Bronchial epithelial cell (primary cell): Measurements from ENCODE around the gene WDR74. TPM values are rescaled to one million over a fixed set of nuclear protein-coding genes. Genes with fewer than 3 reads are reported as not detected.

Source experiments
- DNase-seq: peaks from one replicate; pipeline ENCODE4 v3.0.0-alpha.2; 2010; ENCODE audit warnings: low read depth
- FAIRE-seq: peaks from 2 replicates; lab custom pipeline; 2011; peaks lifted over from hg19 to GRCh38; lab: Jason Lieb, UNC
- H3K27me3 ChIP-seq: 2 replicates; pipeline ENCODE4 v1.5.1; 2011; ENCODE audit warnings: low read length; ENCODE audit not compliant: control insufficient read depth, insufficient read depth
- H3K36me3 ChIP-seq: 2 replicates; pipeline ENCODE4 v1.5.1; 2011; ENCODE audit warnings: low read length; ENCODE audit not compliant: control insufficient read depth, insufficient read depth
- H3K4me3 ChIP-seq: 2 replicates; pipeline ENCODE4 v1.5.1; 2011; ENCODE audit warnings: mild to moderate bottlenecking, low read depth, low read length, control low read depth
- CTCF ChIP-seq: IDR thresholded peaks from 2 replicates; pipeline ENCODE4 v1.5.1; 2011; ENCODE audit warnings: mild to moderate bottlenecking, moderate library complexity, low read length, control low read depth, inconsistent platforms; ENCODE audit not compliant: insufficient read depth, severe bottlenecking
- total RNA-seq: library from RNA; depleted of rRNA; stranded (reverse); fragments of >200 nt; gene quantifications from 2 replicates; pipeline ENCODE4 v1.2.1, GENCODE V29; 2014

Gene WDR74
- total RNA-seq, 1 donor from 2014 or later = 113 TPM

GRCh38 chr11:62879235-62879978 lies 40.0 kb upstream of the WDR74 start:
- H3K27me3 ChIP-seq = no peaks in the 10 kb centered on the region
- no peak for TF ChIP-seq CTCF
- no peak for DNase-seq
- H3K4me3 ChIP-seq = no peak overlapping the region
- peaks cover 21% of the 10 kb centered on the region for H3K36me3 ChIP-seq
- FAIRE-seq = no peak

GRCh38 chr11:62876712-62877111 lies 37.3 kb upstream of the WDR74 start:
- H3K27me3 ChIP-seq = no peaks in the 10 kb centered on the region
- no peak overlapping the region for H3K4me3 ChIP-seq
- no peak for FAIRE-seq
- no peak for TF ChIP-seq CTCF
- DNase-seq = peak; percentile 70
- peaks cover 3% of the 10 kb centered on the region for H3K36me3 ChIP-seq

GRCh38 chr11:62875698-62876478 lies 36.5 kb upstream of the WDR74 start:
- Histone ChIP-seq H3K4me3 (no peak overlapping the region), H3K27me3 (no peaks in the 10 kb centered on the region), H3K36me3 (peaks cover 3% of the 10 kb centered on the region)
- no peak for FAIRE-seq
- no peak for TF ChIP-seq CTCF
- no peak for DNase-seq

- FAIRE-seq (no peak), DNase-seq (no peak)
- H3K27me3 ChIP-seq = no peaks in the 10 kb centered on the region
- no peak overlapping the region for H3K4me3 ChIP-seq
- H3K36me3 ChIP-seq = peaks cover 3% of the 10 kb centered on the region
- no peak for TF ChIP-seq CTCF
Observed at GRCh38 chr11:62874851-62875250, 35.5 kb upstream of the WDR74 start.

GRCh38 chr11:62865635-62866034 lies 26.2 kb upstream of the WDR74 start:
- H3K27me3 ChIP-seq = no peaks in the 10 kb centered on the region
- FAIRE-seq = no peak
- no peak overlapping the region for H3K4me3 ChIP-seq
- DNase-seq = no peak
- H3K36me3 ChIP-seq = no peaks in the 10 kb centered on the region
- no peak for TF ChIP-seq CTCF
